ENCODE measurements around the gene KIF5A. TPM values are rescaled to one million over a fixed set of nuclear protein-coding genes. Genes with fewer than 3 reads are reported as not detected.
"Not testable (repeated sequence)": the region's sequence is repeated elsewhere in the genome, so short reads cannot be mapped to it uniquely, and the experiment has no call there.

KIF5A gene
- total RNA-seq, 4 donors from 2014 or later = 0.08 to 1.2 (median 0.23) TPM

- TF ChIP-seq CTCF (IDR thresholded peaks at IDR 0.05) (no peak), POLR2A (IDR thresholded peaks at IDR 0.05) (no peak)
- 90 to 97% methylated on average over 2 of the region's 2 CpGs for WGBS, 2 donors
- intact Hi-C loops (cut with DNase I; ENCODE audit: low total_unique reads) = loop anchor here (5.0 to 10.0 kb wide), 2 partner anchors 38 to 321 kb away; no protein-coding TSS in a partner anchor
- DNase-seq (ENCODE audit: low spot score in 2 of 2) = no peak
- H3K4me3 ChIP-seq (ENCODE audit: low read depth, poor library complexity, severe bottlenecking) = no peak overlapping the region
Observed at GRCh38 chr12:57584050-57584449, 34.2 kb downstream of the KIF5A start.

DNA sequence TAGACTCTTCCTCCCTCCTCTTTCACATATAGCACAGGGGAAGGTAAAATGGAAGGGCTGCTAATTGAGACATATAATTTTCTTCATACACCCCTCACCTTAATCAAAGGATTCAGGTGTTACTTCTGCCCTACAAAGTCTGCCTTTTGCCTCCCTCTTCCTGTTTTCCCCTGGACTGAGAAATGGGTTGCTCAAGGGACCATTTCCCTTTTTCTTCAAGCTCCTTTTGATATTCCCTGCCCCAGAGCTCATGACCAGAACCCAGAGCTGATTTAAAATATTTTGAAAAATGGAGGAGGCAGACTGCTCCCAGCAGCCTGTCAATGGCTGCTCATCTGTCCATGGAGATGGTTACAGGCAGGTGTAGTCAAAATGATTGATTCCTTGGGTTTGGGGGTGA lies 34.8 kb downstream of the KIF5A start:
- H3K4me3 ChIP-seq (ENCODE audit: low read depth, poor library complexity, severe bottlenecking) = no peak overlapping the region
- intact Hi-C loops (cut with DNase I; ENCODE audit: low total_unique reads) = loop anchor here (5.0 to 10.0 kb wide), 2 partner anchors 38 to 320 kb away; no protein-coding TSS in a partner anchor
- TF ChIP-seq CTCF (IDR thresholded peaks at IDR 0.05) (no peak), POLR2A (IDR thresholded peaks at IDR 0.05) (no peak)
- DNase-seq (ENCODE audit: low spot score in 2 of 2) = no peak

DNA sequence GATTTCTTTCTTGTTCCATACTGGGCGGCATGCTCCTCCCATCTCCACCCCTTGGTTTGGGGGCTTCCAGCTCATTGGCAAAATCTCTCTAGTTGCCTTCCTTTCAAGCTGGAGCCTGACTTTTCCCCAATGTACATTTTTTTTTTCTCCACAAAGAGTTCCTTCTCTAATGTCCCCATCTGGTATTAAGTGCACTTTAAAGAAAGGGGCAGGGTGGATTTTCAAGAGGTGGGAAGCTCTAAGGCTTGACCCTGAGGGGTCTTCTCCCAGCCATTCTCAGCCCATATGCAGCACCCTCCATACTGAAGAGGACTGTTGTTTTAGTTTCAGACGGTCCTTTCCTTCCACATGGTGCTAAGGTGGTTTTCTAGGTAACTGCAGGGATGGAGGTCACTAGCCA lies 35.3 kb downstream of the KIF5A start:
- H3K4me3 ChIP-seq (ENCODE audit: low read depth, poor library complexity, severe bottlenecking) = no peak overlapping the region
- WGBS, 2 donors = 83 to 86% methylated on average over 2 of the region's 2 CpGs
- intact Hi-C loops (cut with DNase I; ENCODE audit: low total_unique reads) = loop anchor here (10.0 kb wide), 1 partner anchor 320 kb away; no protein-coding TSS in a partner anchor
- DNase-seq (ENCODE audit: low spot score in 2 of 2) = no peak
- TF ChIP-seq CTCF (IDR thresholded peaks at IDR 0.05) = no peak
- TF ChIP-seq POLR2A (IDR thresholded peaks at IDR 0.05) = no peak

DNA sequence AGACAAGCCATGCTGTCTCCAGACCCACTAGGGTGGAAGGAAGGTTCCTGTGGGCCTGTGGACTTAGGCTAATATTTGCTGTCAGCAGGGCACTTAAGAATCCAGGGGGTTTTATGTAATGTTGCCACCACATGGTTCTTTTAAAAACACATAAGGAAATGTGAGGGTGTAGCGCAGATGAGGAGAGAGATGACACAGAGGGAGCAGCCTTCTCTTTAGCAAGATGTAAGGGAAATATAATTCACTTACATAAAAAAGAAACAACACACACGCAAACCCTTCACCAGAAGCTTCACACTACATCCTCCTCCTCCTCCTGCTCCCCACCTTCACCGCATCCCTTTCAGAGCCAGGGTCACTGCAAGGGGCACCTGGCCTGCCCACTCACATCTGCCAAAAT lies 36.3 kb downstream of the KIF5A start:
- intact Hi-C loops (cut with DNase I; ENCODE audit: low total_unique reads) = loop anchor here (10.0 kb wide), 1 partner anchor 319 kb away; no protein-coding TSS in a partner anchor
- TF ChIP-seq POLR2A (IDR thresholded peaks at IDR 0.05) = no peak
- no peak for TF ChIP-seq CTCF (IDR thresholded peaks at IDR 0.05)
- no peak for DNase-seq (ENCODE audit: low spot score in 2 of 2)
- H3K4me3 ChIP-seq (ENCODE audit: low read depth, poor library complexity, severe bottlenecking) = no peak overlapping the region
- WGBS, 2 donors = 83 to 94% methylated on average over 3 of the region's 3 CpGs

GRCh38 chr12:57586832-57587429 lies 37.1 kb downstream of the KIF5A start:
- H3K4me3 ChIP-seq (ENCODE audit: low read depth, poor library complexity, severe bottlenecking) = no peak overlapping the region
- WGBS, 2 donors = 90 to 91% methylated on average over 3 of the region's 3 CpGs
- no peak for DNase-seq (ENCODE audit: low spot score in 2 of 2)
- intact Hi-C loops (cut with DNase I; ENCODE audit: low total_unique reads) = loop anchor here (10.0 kb wide), 1 partner anchor 318 kb away; no protein-coding TSS in a partner anchor
- TF ChIP-seq POLR2A (IDR thresholded peaks at IDR 0.05) = no peak
- TF ChIP-seq CTCF (IDR thresholded peaks at IDR 0.05) = no peak

DNA sequence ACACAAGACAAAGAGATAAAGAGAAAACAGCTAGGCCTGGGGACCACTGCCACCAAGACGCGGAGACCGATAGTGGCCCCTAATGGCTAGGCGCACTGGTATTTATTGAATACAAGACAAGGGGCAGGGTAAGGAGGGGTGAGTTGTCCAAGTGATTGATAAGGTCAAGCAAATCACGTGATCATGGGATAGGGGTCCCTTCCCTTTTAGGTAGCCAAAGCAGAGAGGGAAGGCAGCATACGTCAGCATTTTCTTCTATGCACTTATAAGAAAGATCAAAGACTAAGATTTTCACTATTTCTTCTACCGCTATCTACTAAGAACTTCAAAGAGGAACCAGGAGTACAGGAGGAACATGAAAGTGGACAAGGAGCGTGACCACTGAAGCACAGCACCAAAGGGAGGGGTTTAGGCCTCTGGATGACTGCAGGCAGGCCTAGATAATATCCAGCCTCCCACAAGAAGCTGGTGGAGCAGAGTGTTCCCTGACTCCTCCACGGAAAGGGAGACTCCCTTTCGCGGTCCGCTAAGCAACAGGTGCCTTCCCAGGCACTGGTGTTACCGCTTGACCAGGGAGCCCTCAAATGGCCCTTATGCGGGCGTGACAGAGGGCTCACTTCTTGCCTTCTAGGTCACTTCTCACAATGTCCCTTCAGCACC lies 39.2 kb downstream of the KIF5A start:
- WGBS, 2 donors = 92% methylated on average over 15 of the region's 15 CpGs
- DNase-seq (ENCODE audit: low spot score in 2 of 2); H3K4me3 ChIP-seq (ENCODE audit: low read depth, poor library complexity, severe bottlenecking): not testable (repeated sequence)
- intact Hi-C loops (cut with DNase I; ENCODE audit: low total_unique reads) = loop anchor here (10.0 kb wide), 1 partner anchor 316 kb away; no protein-coding TSS in a partner anchor

Data from lower leg skin (tissue), 4 donors.